Adipocyte (in vitro differentiated cells): Measurements from ENCODE around the gene ASRGL1.

Source experiments
- DNase-seq: peaks from one replicate; pipeline ENCODE4 v3.0.0-alpha.2; 2015; ENCODE audit warnings: low read depth
- H3K27me3 ChIP-seq: replicated peaks from 2 replicates; pipeline ENCODE4 v1.7.0; 2013; ENCODE audit warnings: mild to moderate bottlenecking, low read length, moderate library complexity; ENCODE audit not compliant: control insufficient read depth, insufficient read depth
- H3K36me3 ChIP-seq: 2 replicates; pipeline ENCODE4 v1.7.0; 2013; ENCODE audit warnings: low read length, mild to moderate bottlenecking, moderate library complexity; ENCODE audit not compliant: control insufficient read depth, insufficient read depth, severe bottlenecking
- H3K4me1 ChIP-seq: 2 replicates; pipeline ENCODE4 v1.7.0; 2013; ENCODE audit warnings: mild to moderate bottlenecking, low read length, moderate library complexity; ENCODE audit not compliant: control insufficient read depth, insufficient read depth
- H3K4me3 ChIP-seq: 2 replicates; pipeline ENCODE4 v1.7.0; 2013; ENCODE audit warnings: mild to moderate bottlenecking, low read length, moderate library complexity
- H3K9ac ChIP-seq: 2 replicates; pipeline ENCODE4 v1.7.0; 2013; ENCODE audit warnings: mild to moderate bottlenecking, low read length, moderate library complexity
- H3K9me3 ChIP-seq: 2 replicates; pipeline ENCODE4 v1.7.0; 2013; ENCODE audit warnings: mild to moderate bottlenecking, low read length, moderate library complexity; ENCODE audit not compliant: control insufficient read depth

The ASRGL1 gene

GRCh38 chr11:62402960-62403730 is 65.9 kb downstream of the ASRGL1 start:
- H3K27me3 ChIP-seq: no peaks in the 10 kb centered on the region
- no peaks in the 10 kb centered on the region for H3K36me3 ChIP-seq
- no peak overlapping the region for H3K4me3 ChIP-seq
- no peak for DNase-seq
- no peak overlapping the region for H3K9ac ChIP-seq
- H3K9me3 ChIP-seq: no peaks in the 10 kb centered on the region
- H3K4me1 ChIP-seq: peaks cover 51% of the 10 kb centered on the region

GRCh38 chr11:62404435-62404834 is 67.2 kb downstream of the ASRGL1 start:
- Histone ChIP-seq H3K4me3 (no peak overlapping the region), H3K27me3 (no peaks in the 10 kb centered on the region)
- DNase-seq: no peak

GRCh38 chr11:62404901-62405300 is 67.7 kb downstream of the ASRGL1 start:
- Histone ChIP-seq H3K27me3 (no peaks in the 10 kb centered on the region), H3K9ac (no peak overlapping the region), H3K4me1 (peaks cover 33% of the 10 kb centered on the region), H3K9me3 (no peaks in the 10 kb centered on the region), H3K36me3 (no peaks in the 10 kb centered on the region), H3K4me3 (no peak overlapping the region)
- no peak for DNase-seq

More at GRCh38 chr11:62404435-62404834, 67.2 kb downstream of the ASRGL1 start:
- Histone ChIP-seq H3K4me1 (peaks cover 38% of the 10 kb centered on the region), H3K9me3 (no peaks in the 10 kb centered on the region), H3K9ac (no peak overlapping the region), H3K36me3 (no peaks in the 10 kb centered on the region)

GRCh38 chr11:62406034-62406433 is 68.8 kb downstream of the ASRGL1 start:
- no peak overlapping the region for H3K9ac ChIP-seq
- no peaks in the 10 kb centered on the region for H3K9me3 ChIP-seq
- no peak overlapping the region for H3K4me3 ChIP-seq
- H3K36me3 ChIP-seq: no peaks in the 10 kb centered on the region
- H3K4me1 ChIP-seq: peaks cover 22% of the 10 kb centered on the region
- H3K27me3 ChIP-seq: no peaks in the 10 kb centered on the region
- no peak for DNase-seq

- Histone ChIP-seq H3K36me3 (no peaks in the 10 kb centered on the region), H3K9ac (no peak overlapping the region), H3K4me3 (no peak overlapping the region), H3K4me1 (peaks cover 7% of the 10 kb centered on the region), H3K27me3 (no peaks in the 10 kb centered on the region), H3K9me3 (no peaks in the 10 kb centered on the region)
- no peak for DNase-seq
Measured at GRCh38 chr11:62409831-62410230, 72.6 kb downstream of the ASRGL1 start.

- Histone ChIP-seq H3K36me3 (no peaks in the 10 kb centered on the region), H3K4me3 (no peak overlapping the region), H3K9ac (no peak overlapping the region), H3K4me1 (peaks cover 7% of the 10 kb centered on the region), H3K9me3 (no peaks in the 10 kb centered on the region), H3K27me3 (no peaks in the 10 kb centered on the region)
- no peak for DNase-seq
Measured at GRCh38 chr11:62410972-62411371, 73.7 kb downstream of the ASRGL1 start.

GRCh38 chr11:62411524-62411923 is 74.3 kb downstream of the ASRGL1 start:
- H3K9ac ChIP-seq: no peak overlapping the region
- no peaks in the 10 kb centered on the region for H3K36me3 ChIP-seq
- no peaks in the 10 kb centered on the region for H3K9me3 ChIP-seq
- H3K4me1 ChIP-seq: peaks cover 7% of the 10 kb centered on the region
- H3K4me3 ChIP-seq: no peak overlapping the region
- DNase-seq: no peak
- no peaks in the 10 kb centered on the region for H3K27me3 ChIP-seq

- H3K4me1 ChIP-seq: peaks cover 7% of the 10 kb centered on the region
- H3K4me3 ChIP-seq: no peak overlapping the region
- no peaks in the 10 kb centered on the region for H3K9me3 ChIP-seq
- no peaks in the 10 kb centered on the region for H3K27me3 ChIP-seq
- H3K9ac ChIP-seq: no peak overlapping the region
- no peak for DNase-seq
- no peaks in the 10 kb centered on the region for H3K36me3 ChIP-seq
Measured at GRCh38 chr11:62413060-62413696, 75.9 kb downstream of the ASRGL1 start.

- Histone ChIP-seq H3K9me3 (no peaks in the 10 kb centered on the region), H3K4me1 (peaks cover 16% of the 10 kb centered on the region), H3K4me3 (no peak overlapping the region), H3K27me3 (no peaks in the 10 kb centered on the region), H3K36me3 (no peaks in the 10 kb centered on the region), H3K9ac (no peak overlapping the region)
- no peak for DNase-seq
Measured at GRCh38 chr11:62416596-62416995, 79.3 kb downstream of the ASRGL1 start.

GRCh38 chr11:62418136-62418535 is 80.9 kb downstream of the ASRGL1 start:
- Histone ChIP-seq H3K27me3 (no peaks in the 10 kb centered on the region), H3K36me3 (no peaks in the 10 kb centered on the region), H3K4me1 (peaks cover 15% of the 10 kb centered on the region), H3K9ac (no peak overlapping the region), H3K9me3 (no peaks in the 10 kb centered on the region), H3K4me3 (no peak overlapping the region)
- no peak for DNase-seq

GRCh38 chr11:62418733-62419132 is 81.5 kb downstream of the ASRGL1 start, which contains the start of gene SCGB1A1:
Gene SCGB1A1 (plus strand): TSS chr11:62419033. CDS start chr11:62419096, 63 bp downstream.
- peak within 1 kb of the TSS; percentile 10 for H3K4me3 ChIP-seq
- H3K9me3 ChIP-seq: no peaks in the 10 kb centered on the region
- no peaks in the 10 kb centered on the region for H3K27me3 ChIP-seq
- no peak for DNase-seq
- H3K36me3 ChIP-seq: no peaks in the 10 kb centered on the region
- peak within 1 kb of the TSS; percentile 17 for H3K9ac ChIP-seq
- H3K4me1 ChIP-seq: peaks cover 11% of the 10 kb centered on the region
